OCI-LY1 (cell line): ENCODE measurements around the gene SEMA6D.

Source experiments
- EZH2 ChIP-seq: fragments of 200-600 bp; sonication (generic), shearing (Covaris generic); IDR thresholded peaks from 2 replicates; pipeline ENCODE4 v1.8.0; 2017; ENCODE audit warnings: borderline replicate concordance, mixed run types, mild to moderate bottlenecking, antibody characterized with exemption, low read length, moderate library complexity, mixed read lengths
- TF ChIP-seq, protein P1 (sequence below): fragments of 200-600 bp; sonication (generic), shearing (Covaris generic); IDR thresholded peaks from 2 replicates; pipeline ENCODE4 v1.5.1; 2017; ENCODE audit warnings: mild to moderate bottlenecking, antibody characterized with exemption, low read length, moderate library complexity, mixed read lengths

DNA sequence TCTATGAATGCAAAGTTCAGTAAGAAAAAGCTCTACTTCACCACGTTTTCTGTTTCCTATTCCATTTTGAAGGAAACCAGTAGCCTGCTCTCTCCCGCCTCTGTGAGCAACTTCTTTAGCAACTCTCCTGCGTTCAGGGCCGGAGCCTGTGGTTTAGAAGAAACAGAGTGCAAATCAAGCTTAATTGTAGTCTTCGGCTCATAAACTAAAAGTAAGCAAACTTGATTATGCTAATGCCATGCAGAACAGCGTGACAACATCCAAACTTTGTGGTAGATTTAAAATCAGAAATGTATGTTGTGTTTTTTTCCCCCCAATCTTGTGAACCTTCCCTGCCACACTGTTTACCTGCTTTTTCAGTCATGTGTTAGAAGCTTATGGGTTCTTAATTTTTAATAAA, 87.4 kb downstream of the SEMA6D start:
- TF ChIP-seq EZH2: no peak
- TF ChIP-seq, protein P1, sequence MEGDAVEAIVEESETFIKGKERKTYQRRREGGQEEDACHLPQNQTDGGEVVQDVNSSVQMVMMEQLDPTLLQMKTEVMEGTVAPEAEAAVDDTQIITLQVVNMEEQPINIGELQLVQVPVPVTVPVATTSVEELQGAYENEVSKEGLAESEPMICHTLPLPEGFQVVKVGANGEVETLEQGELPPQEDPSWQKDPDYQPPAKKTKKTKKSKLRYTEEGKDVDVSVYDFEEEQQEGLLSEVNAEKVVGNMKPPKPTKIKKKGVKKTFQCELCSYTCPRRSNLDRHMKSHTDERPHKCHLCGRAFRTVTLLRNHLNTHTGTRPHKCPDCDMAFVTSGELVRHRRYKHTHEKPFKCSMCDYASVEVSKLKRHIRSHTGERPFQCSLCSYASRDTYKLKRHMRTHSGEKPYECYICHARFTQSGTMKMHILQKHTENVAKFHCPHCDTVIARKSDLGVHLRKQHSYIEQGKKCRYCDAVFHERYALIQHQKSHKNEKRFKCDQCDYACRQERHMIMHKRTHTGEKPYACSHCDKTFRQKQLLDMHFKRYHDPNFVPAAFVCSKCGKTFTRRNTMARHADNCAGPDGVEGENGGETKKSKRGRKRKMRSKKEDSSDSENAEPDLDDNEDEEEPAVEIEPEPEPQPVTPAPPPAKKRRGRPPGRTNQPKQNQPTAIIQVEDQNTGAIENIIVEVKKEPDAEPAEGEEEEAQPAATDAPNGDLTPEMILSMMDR: no peak
